HEK293 (cell line): ENCODE results near the gene SH3BP1.

Experiments
- ATF2 ChIP-seq: fragments of 450-650 bp; formaldehyde crosslinking; IDR thresholded peaks from 2 replicates; pipeline ENCODE4 v1.5.1; 2016; ENCODE audit warnings: missing biosample characterization, missing genetic modification characterization, low read depth
- BCL6B ChIP-seq: fragments of 450-650 bp; formaldehyde crosslinking; IDR thresholded peaks from 2 replicates; pipeline ENCODE4 v1.5.1; 2017; ENCODE audit warnings: missing biosample characterization, missing genetic modification characterization
- IKZF3 ChIP-seq: fragments of 450-650 bp; IDR thresholded peaks from 2 replicates; pipeline ENCODE4 v1.5.0; 2018; ENCODE audit warnings: missing biosample characterization, mild to moderate bottlenecking, missing genetic modification characterization, moderate library complexity
- KLF10 ChIP-seq: fragments of 450-650 bp; IDR thresholded peaks from 2 replicates; pipeline ENCODE4 v1.5.1; 2018; ENCODE audit warnings: missing biosample characterization, mild to moderate bottlenecking, missing genetic modification characterization
- KLF17 ChIP-seq: fragments of 450-650 bp; formaldehyde crosslinking; IDR thresholded peaks from 2 replicates; pipeline ENCODE4 v1.5.1; 2016; ENCODE audit warnings: missing biosample characterization, missing genetic modification characterization
- SETDB1 ChIP-seq: IDR thresholded peaks from one replicate; pipeline ENCODE4 v1.6.1; 2017; ENCODE audit warnings: mild to moderate bottlenecking, low read length, moderate library complexity, mixed read lengths; ENCODE audit not compliant: insufficient read length
- YY2 ChIP-seq: fragments of 450-650 bp; formaldehyde crosslinking; IDR thresholded peaks from 2 replicates; pipeline ENCODE4 v1.5.1; 2016; ENCODE audit warnings: missing biosample characterization, missing genetic modification characterization
- ZBTB17 ChIP-seq: fragments of 450-650 bp; formaldehyde crosslinking; IDR thresholded peaks from 2 replicates; pipeline ENCODE4 v1.5.1; 2016; ENCODE audit warnings: missing biosample characterization, missing genetic modification characterization
- ZBTB20 ChIP-seq: fragments of 450-650 bp; formaldehyde crosslinking; IDR thresholded peaks from 2 replicates; pipeline ENCODE4 v1.5.1; 2016; ENCODE audit warnings: missing biosample characterization, missing genetic modification characterization
- ZBTB48 ChIP-seq: fragments of 450-650 bp; formaldehyde crosslinking; IDR thresholded peaks from 2 replicates; pipeline ENCODE4 v1.5.1; 2016; ENCODE audit warnings: missing biosample characterization, missing genetic modification characterization
- ZBTB7A ChIP-seq: fragments of 450-650 bp; formaldehyde crosslinking; IDR thresholded peaks from 2 replicates; pipeline ENCODE4 v1.5.1; 2016; ENCODE audit warnings: low read depth, missing biosample characterization, missing genetic modification characterization
- ZEB2 ChIP-seq: fragments of 450-650 bp; formaldehyde crosslinking; IDR thresholded peaks from 2 replicates; pipeline ENCODE4 v1.5.1; 2016; ENCODE audit warnings: missing biosample characterization, missing genetic modification characterization
- ZNF169 ChIP-seq: fragments of 450-650 bp; formaldehyde crosslinking; IDR thresholded peaks from 2 replicates; pipeline ENCODE4 v1.5.1; 2016; ENCODE audit warnings: missing biosample characterization, missing genetic modification characterization
- ZNF184 ChIP-seq: fragments of 450-650 bp; IDR thresholded peaks from 2 replicates; pipeline ENCODE4 v1.5.1; 2018; ENCODE audit warnings: missing biosample characterization, mild to moderate bottlenecking, missing genetic modification characterization
- ZNF292 ChIP-seq: fragments of 450-650 bp; formaldehyde crosslinking; IDR thresholded peaks from 2 replicates; pipeline ENCODE4 v1.5.1; 2016; ENCODE audit warnings: low read depth, missing biosample characterization, missing genetic modification characterization, borderline replicate concordance
- ZNF324 ChIP-seq: fragments of 450-650 bp; formaldehyde crosslinking; IDR thresholded peaks from 2 replicates; pipeline ENCODE4 v1.5.1; 2016; ENCODE audit warnings: missing biosample characterization, missing genetic modification characterization
- ZNF341 ChIP-seq: fragments of 450-650 bp; formaldehyde crosslinking; IDR thresholded peaks from 2 replicates; pipeline ENCODE4; 2016; ENCODE audit warnings: low read depth, missing biosample characterization, missing genetic modification characterization
- ZNF394 ChIP-seq: fragments of 450-650 bp; formaldehyde crosslinking; IDR thresholded peaks from 2 replicates; pipeline ENCODE4 v1.5.1; 2016; ENCODE audit warnings: missing biosample characterization, missing genetic modification characterization, mild to moderate bottlenecking, moderate library complexity, borderline replicate concordance
- ZNF473 ChIP-seq: fragments of 450-650 bp; formaldehyde crosslinking; IDR thresholded peaks from 2 replicates; pipeline ENCODE4 v1.5.1; 2017; ENCODE audit warnings: missing biosample characterization, missing genetic modification characterization
- ZNF548 ChIP-seq: fragments of 450-650 bp; formaldehyde crosslinking; IDR thresholded peaks from 2 replicates; pipeline ENCODE4 v1.5.1; 2016; ENCODE audit warnings: missing biosample characterization, missing genetic modification characterization
- ZNF561 ChIP-seq: fragments of 450-650 bp; IDR thresholded peaks from 2 replicates; pipeline ENCODE4 v1.5.1; 2018; ENCODE audit warnings: missing biosample characterization, missing genetic modification characterization, borderline replicate concordance
- ZNF610 ChIP-seq: fragments of 450-650 bp; formaldehyde crosslinking; IDR thresholded peaks from 2 replicates; pipeline ENCODE4 v1.5.1; 2016; ENCODE audit warnings: missing biosample characterization, missing genetic modification characterization, borderline replicate concordance
- ZNF76 ChIP-seq: fragments of 450-650 bp; formaldehyde crosslinking; IDR thresholded peaks from 2 replicates; pipeline ENCODE4; 2016; ENCODE audit warnings: low read depth, missing biosample characterization, missing genetic modification characterization, borderline replicate concordance
- ZNF776 ChIP-seq: fragments of 450-650 bp; formaldehyde crosslinking; IDR thresholded peaks from 2 replicates; pipeline ENCODE4 v1.5.0; 2017; ENCODE audit warnings: missing biosample characterization, missing genetic modification characterization, borderline replicate concordance
- ZNF837 ChIP-seq: fragments of 450-650 bp; formaldehyde crosslinking; IDR thresholded peaks from 2 replicates; pipeline ENCODE4 v1.5.1; 2016; ENCODE audit warnings: missing biosample characterization, missing genetic modification characterization
- ZSCAN30 ChIP-seq: fragments of 450-650 bp; IDR thresholded peaks from 2 replicates; pipeline ENCODE4 v1.5.1; 2018; ENCODE audit warnings: missing biosample characterization, mild to moderate bottlenecking, missing genetic modification characterization, moderate library complexity
- TF ChIP-seq, protein P1 (sequence below): fragments of 450-650 bp; IDR thresholded peaks from 2 replicates; pipeline ENCODE4 v1.5.1; 2018; ENCODE audit warnings: missing biosample characterization, mild to moderate bottlenecking, missing genetic modification characterization
- TF ChIP-seq, protein P2 (sequence below): fragments of 450-650 bp; formaldehyde crosslinking; IDR thresholded peaks from 2 replicates; pipeline ENCODE4 v1.5.1; 2016; ENCODE audit warnings: missing biosample characterization, missing genetic modification characterization
- TF ChIP-seq, protein P3 (sequence below): fragments of 450-650 bp; formaldehyde crosslinking; IDR thresholded peaks from 2 replicates; pipeline ENCODE4 v1.5.1; 2016; ENCODE audit warnings: missing biosample characterization, missing genetic modification characterization

SH3BP1 gene

GRCh38 chr22:37607010-37607934, 32.2 kb upstream of the SH3BP1 start (continued):
- TF ChIP-seq ZNF561 (tag by site-specific recombination), result 0 out of 2 replicates have a peak, but pooled peaks have one; percentile 36
- no peak for TF ChIP-seq ZNF473 (tag by site-specific recombination)
- peak; percentile 41; the same call in 1 of the 2 replicates for TF ChIP-seq ZNF324 (tag by site-specific recombination)
- TF ChIP-seq ZNF548, result no peak
- TF ChIP-seq, protein P1, sequence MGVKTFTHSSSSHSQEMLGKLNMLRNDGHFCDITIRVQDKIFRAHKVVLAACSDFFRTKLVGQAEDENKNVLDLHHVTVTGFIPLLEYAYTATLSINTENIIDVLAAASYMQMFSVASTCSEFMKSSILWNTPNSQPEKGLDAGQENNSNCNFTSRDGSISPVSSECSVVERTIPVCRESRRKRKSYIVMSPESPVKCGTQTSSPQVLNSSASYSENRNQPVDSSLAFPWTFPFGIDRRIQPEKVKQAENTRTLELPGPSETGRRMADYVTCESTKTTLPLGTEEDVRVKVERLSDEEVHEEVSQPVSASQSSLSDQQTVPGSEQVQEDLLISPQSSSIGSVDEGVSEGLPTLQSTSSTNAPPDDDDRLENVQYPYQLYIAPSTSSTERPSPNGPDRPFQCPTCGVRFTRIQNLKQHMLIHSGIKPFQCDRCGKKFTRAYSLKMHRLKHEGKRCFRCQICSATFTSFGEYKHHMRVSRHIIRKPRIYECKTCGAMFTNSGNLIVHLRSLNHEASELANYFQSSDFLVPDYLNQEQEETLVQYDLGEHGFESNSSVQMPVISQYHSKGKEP (tag by site-specific recombination), result peak; percentile 45; the same call in 1 of the 2 replicates
- TF ChIP-seq ZNF610 (tag by site-specific recombination), result no peak
- TF ChIP-seq ZNF776 (tag by site-specific recombination), result no peak
- no peak for TF ChIP-seq ZNF341 (tag by site-specific recombination)
- 0 out of 2 replicates have a peak, but pooled peaks have one; percentile 43 for TF ChIP-seq KLF17 (tag by site-specific recombination)
- TF ChIP-seq, protein P2, sequence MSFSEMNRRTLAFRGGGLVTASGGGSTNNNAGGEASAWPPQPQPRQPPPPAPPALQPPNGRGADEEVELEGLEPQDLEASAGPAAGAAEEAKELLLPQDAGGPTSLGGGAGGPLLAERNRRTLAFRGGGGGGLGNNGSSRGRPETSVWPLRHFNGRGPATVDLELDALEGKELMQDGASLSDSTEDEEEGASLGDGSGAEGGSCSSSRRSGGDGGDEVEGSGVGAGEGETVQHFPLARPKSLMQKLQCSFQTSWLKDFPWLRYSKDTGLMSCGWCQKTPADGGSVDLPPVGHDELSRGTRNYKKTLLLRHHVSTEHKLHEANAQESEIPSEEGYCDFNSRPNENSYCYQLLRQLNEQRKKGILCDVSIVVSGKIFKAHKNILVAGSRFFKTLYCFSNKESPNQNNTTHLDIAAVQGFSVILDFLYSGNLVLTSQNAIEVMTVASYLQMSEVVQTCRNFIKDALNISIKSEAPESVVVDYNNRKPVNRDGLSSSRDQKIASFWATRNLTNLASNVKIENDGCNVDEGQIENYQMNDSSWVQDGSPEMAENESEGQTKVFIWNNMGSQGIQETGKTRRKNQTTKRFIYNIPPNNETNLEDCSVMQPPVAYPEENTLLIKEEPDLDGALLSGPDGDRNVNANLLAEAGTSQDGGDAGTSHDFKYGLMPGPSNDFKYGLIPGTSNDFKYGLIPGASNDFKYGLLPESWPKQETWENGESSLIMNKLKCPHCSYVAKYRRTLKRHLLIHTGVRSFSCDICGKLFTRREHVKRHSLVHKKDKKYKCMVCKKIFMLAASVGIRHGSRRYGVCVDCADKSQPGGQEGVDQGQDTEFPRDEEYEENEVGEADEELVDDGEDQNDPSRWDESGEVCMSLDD (tag by site-specific recombination), result peak; percentile 40
- no peak for TF ChIP-seq ZNF292 (tag by site-specific recombination)
- peak; percentile 58; the same call in 1 of the 2 replicates for TF ChIP-seq IKZF3 (tag by site-specific recombination)
- 0 out of 2 replicates have a peak, but pooled peaks have one; percentile 27 for TF ChIP-seq KLF10 (tag by site-specific recombination)
- no peak for TF ChIP-seq BCL6B
- peak; percentile 7; the same call in 1 of the 2 replicates for TF ChIP-seq ZBTB20
- no peak for TF ChIP-seq ZBTB7A (tag by site-specific recombination)
- peak; percentile 78 for TF ChIP-seq ZBTB17 (tag by site-specific recombination)
- no peak for TF ChIP-seq ZNF169 (tag by site-specific recombination)
- TF ChIP-seq ZBTB48 (tag by site-specific recombination), result 0 out of 2 replicates have a peak, but pooled peaks have one; percentile 68
- TF ChIP-seq YY2 (tag by site-specific recombination), result peak; percentile 46; the same call in 1 of the 2 replicates
- TF ChIP-seq ZNF76 (tag by site-specific recombination), result peak; percentile 24; the same call in 1 of the 2 replicates
- TF ChIP-seq ZNF184 (tag by site-specific recombination), result 0 out of 2 replicates have a peak, but pooled peaks have one; percentile 14
- no peak for TF ChIP-seq ZSCAN30 (tag by site-specific recombination)
- peak; percentile 13; the same call in 1 of the 2 replicates for TF ChIP-seq ZNF394 (tag by site-specific recombination)
- TF ChIP-seq ZEB2 (tag by site-specific recombination), result peak; percentile 99
- TF ChIP-seq, protein P3, sequence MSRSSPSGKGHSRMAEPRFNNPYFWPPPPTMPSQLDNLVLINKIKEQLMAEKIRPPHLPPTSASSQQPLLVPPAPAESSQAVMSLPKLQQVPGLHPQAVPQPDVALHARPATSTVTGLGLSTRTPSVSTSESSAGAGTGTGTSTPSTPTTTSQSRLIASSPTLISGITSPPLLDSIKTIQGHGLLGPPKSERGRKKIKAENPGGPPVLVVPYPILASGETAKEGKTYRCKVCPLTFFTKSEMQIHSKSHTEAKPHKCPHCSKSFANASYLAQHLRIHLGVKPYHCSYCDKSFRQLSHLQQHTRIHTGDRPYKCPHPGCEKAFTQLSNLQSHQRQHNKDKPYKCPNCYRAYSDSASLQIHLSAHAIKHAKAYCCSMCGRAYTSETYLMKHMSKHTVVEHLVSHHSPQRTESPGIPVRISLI (tag by site-specific recombination), result peak; percentile 98
- peak; percentile 3; the same call in 1 of the 2 replicates for TF ChIP-seq ATF2 (tag by site-specific recombination)
- no peak for TF ChIP-seq SETDB1
- TF ChIP-seq ZNF837 (tag by site-specific recombination), result no peak
